Sigmoid colon (tissue), 4 donors: ENCODE results near the gene BPNT1.

ENCODE experiments used
- EP300 ChIP-seq, 4 donors: sonication (generic); formaldehyde crosslinking; IDR thresholded peaks; one replicate each; pipeline ENCODE4 v1.6.1; 2017; ENCODE audit warnings: antibody characterized with exemption in 4 of 4
- POLR2A ChIP-seq, 2 donors: fragments of 450-650 bp; IDR thresholded peaks; one replicate each; pipeline ENCODE4 v1.6.1; 2016; ENCODE audit warnings: antibody characterized with exemption in 2 of 2, mild to moderate bottlenecking in 2 of 2, moderate library complexity in 2 of 2
- TF ChIP-seq, protein P1 (sequence below), 4 experiments: fragments of 450-650 bp in 3 of 4; fragments of 200-600 bp in 1 of 4; IDR thresholded peaks; one replicate each; pipeline ENCODE4 v1.5.1; 2016 to 2019; ENCODE audit warnings: antibody characterized with exemption in 4 of 4, mild to moderate bottlenecking in 3 of 4, moderate library complexity in 2 of 4

- TF ChIP-seq, protein P1, sequence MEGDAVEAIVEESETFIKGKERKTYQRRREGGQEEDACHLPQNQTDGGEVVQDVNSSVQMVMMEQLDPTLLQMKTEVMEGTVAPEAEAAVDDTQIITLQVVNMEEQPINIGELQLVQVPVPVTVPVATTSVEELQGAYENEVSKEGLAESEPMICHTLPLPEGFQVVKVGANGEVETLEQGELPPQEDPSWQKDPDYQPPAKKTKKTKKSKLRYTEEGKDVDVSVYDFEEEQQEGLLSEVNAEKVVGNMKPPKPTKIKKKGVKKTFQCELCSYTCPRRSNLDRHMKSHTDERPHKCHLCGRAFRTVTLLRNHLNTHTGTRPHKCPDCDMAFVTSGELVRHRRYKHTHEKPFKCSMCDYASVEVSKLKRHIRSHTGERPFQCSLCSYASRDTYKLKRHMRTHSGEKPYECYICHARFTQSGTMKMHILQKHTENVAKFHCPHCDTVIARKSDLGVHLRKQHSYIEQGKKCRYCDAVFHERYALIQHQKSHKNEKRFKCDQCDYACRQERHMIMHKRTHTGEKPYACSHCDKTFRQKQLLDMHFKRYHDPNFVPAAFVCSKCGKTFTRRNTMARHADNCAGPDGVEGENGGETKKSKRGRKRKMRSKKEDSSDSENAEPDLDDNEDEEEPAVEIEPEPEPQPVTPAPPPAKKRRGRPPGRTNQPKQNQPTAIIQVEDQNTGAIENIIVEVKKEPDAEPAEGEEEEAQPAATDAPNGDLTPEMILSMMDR (IDR thresholded peaks at IDR 0.05) = no peak
- no peak for TF ChIP-seq POLR2A (IDR thresholded peaks at IDR 0.05)
- TF ChIP-seq EP300 (IDR thresholded peaks at IDR 0.05) = no peak
These were observed 22.1 kb downstream of the BPNT1 start for GRCh38 chr1:220067269-220068204.
